ENCODE data around the gene AMBRA1.

Gene AMBRA1

DNA sequence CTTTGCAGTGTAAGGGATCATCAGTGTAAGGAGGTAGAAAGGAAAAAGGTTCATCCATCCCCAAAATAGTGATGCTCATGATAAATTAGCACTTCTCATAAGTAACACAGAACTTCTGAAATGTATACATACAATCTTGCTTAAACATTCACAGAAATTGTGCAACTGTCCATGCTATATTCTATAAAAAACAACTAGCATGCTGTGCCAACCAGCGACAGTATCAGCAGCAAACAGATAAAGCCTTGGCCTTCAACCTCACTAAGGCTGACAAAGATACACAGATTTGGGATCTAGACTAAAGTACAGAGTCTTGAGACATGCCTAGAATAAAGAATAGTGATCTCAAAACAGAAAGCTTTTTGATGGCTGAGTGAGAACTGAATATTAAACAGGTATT, 128.1 kb downstream of the AMBRA1 start:
- Histone ChIP-seq H3K27me3 (ENCODE audit: control insufficient read depth, insufficient read depth, low read length) (no peaks in the 10 kb centered on the region), H3K4me3 (ENCODE audit: low read length) (no peak overlapping the region), H3K36me3 (ENCODE audit: control insufficient read depth, insufficient read depth, low read length) (no peaks in the 10 kb centered on the region), H3K4me1 (ENCODE audit: control insufficient read depth, insufficient read depth, low read length) (peaks cover 12% of the 10 kb centered on the region), H3K9me3 (ENCODE audit: control insufficient read depth, low read length) (no peaks in the 10 kb centered on the region), H3K9ac (ENCODE audit: low read length) (no peak overlapping the region)

- Histone ChIP-seq H3K27me3 (ENCODE audit: control insufficient read depth, insufficient read depth, low read length) (no peaks in the 10 kb centered on the region), H3K4me1 (ENCODE audit: control insufficient read depth, insufficient read depth, low read length) (peaks cover 12% of the 10 kb centered on the region), H3K9me3 (ENCODE audit: control insufficient read depth, low read length) (no peaks in the 10 kb centered on the region), H3K4me3 (ENCODE audit: low read length) (no peak overlapping the region), H3K36me3 (ENCODE audit: control insufficient read depth, insufficient read depth, low read length) (no peaks in the 10 kb centered on the region), H3K9ac (ENCODE audit: low read length) (no peak overlapping the region)
These were observed 130.0 kb downstream of the AMBRA1 start for GRCh38 chr11:46463701-46464421.

DNA sequence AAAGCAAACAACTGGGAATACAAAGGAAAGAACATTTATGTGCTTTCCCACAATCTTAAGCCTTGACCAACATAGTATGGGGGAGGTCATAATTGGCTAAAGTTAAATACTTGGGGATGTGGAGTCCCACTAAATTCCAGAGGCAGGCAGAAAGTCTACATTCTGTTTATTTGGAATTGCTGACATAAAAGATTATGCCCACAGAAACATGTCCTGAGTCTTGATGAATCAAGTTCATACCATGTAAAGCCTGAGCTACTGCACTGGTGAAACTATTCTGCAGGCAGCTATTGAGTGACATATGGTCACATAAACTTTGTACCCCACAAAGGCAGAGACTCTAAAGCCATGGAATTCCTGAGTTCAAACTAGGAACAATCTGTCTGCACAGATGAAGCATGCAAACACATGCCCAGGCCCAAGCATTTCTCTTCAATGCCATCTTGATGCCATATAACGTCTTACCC, 132.3 kb downstream of the AMBRA1 start:
- no peak overlapping the region for H3K4me3 ChIP-seq (ENCODE audit: low read length)

GRCh38 chr11:46458491-46458890, 135.3 kb downstream of the AMBRA1 start:
- H3K4me3 ChIP-seq (ENCODE audit: low read length), result no peak overlapping the region
- no peaks in the 10 kb centered on the region for H3K9me3 ChIP-seq (ENCODE audit: control insufficient read depth, low read length)
- H3K9ac ChIP-seq (ENCODE audit: low read length), result no peak overlapping the region
- H3K27me3 ChIP-seq (ENCODE audit: control insufficient read depth, insufficient read depth, low read length), result no peaks in the 10 kb centered on the region
- peaks cover 4% of the 10 kb centered on the region for H3K4me1 ChIP-seq (ENCODE audit: control insufficient read depth, insufficient read depth, low read length)
- H3K36me3 ChIP-seq (ENCODE audit: control insufficient read depth, insufficient read depth, low read length), result no peaks in the 10 kb centered on the region

More for the DNA sequence above, 132.3 kb downstream of the AMBRA1 start:
- H3K27me3 ChIP-seq (ENCODE audit: control insufficient read depth, insufficient read depth, low read length), result no peaks in the 10 kb centered on the region
- no peaks in the 10 kb centered on the region for H3K36me3 ChIP-seq (ENCODE audit: control insufficient read depth, insufficient read depth, low read length)
- H3K4me1 ChIP-seq (ENCODE audit: control insufficient read depth, insufficient read depth, low read length), result peaks cover 12% of the 10 kb centered on the region
- no peaks in the 10 kb centered on the region for H3K9me3 ChIP-seq (ENCODE audit: control insufficient read depth, low read length)
- H3K9ac ChIP-seq (ENCODE audit: low read length), result no peak overlapping the region

DNA sequence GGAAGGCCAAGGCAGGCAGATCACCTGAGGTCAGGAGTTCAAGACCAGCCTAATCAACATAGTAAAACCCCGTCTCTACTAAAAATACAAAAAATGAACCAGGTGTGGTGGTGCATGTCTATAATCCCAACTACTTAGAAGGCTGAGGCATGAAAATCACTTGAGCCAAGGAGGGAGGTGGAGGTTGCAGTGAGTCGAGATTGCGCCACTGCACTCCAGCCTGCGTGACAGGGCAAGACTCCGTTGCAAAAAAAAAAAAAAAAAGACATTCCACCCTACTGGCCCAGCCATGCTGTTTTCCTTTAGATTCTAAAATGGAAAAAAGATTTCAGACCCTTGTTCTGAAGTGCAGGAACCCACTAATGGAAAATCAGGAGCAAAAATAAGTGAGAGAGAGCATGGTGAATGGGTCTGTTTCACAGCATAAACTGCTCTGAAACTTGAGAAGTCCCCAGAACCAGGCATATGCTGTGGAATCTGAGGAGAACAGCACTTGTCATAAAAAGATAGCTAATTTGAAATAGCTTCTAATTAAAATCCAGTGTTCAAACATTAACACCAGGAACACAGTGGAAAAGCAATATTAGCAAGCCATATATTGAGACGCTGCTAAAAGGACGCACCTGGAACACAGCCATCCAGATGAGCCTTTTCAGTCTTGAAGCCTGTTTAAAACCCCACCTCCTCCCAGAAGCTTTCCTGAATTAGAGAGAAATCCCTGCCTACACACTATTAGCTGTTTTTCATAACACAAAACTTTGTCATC, 136.0 kb downstream of the AMBRA1 start:
- no peaks in the 10 kb centered on the region for H3K27me3 ChIP-seq (ENCODE audit: control insufficient read depth, insufficient read depth, low read length)
- H3K4me3 ChIP-seq (ENCODE audit: low read length), result no peak overlapping the region
- H3K4me1 ChIP-seq (ENCODE audit: control insufficient read depth, insufficient read depth, low read length), result peaks cover 6% of the 10 kb centered on the region
- H3K9ac ChIP-seq (ENCODE audit: low read length), result no peak overlapping the region
- no peaks in the 10 kb centered on the region for H3K9me3 ChIP-seq (ENCODE audit: control insufficient read depth, low read length)
- H3K36me3 ChIP-seq (ENCODE audit: control insufficient read depth, insufficient read depth, low read length), result no peaks in the 10 kb centered on the region

DNA sequence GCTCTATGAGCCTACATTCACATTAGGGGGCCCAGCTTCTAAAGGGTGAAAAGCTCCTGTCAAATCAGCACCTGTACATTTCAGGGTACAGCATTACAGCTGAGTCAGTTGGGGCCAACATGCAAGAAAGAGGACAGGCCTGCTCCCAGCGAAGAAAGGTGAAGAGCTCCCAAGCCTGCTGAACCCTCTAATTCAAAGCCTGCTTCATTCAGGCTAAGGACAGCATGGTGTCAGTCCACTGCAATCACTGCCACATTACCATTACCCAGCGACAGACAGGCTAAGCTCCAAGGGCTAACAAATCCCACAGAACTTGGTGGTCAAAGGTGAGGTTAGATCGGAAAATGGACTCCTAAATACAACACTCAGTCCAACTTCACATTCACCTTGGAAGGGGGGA, 136.8 kb downstream of the AMBRA1 start:
- no peaks in the 10 kb centered on the region for H3K9me3 ChIP-seq (ENCODE audit: control insufficient read depth, low read length)

GRCh38 chr11:46456269-46457001, 137.4 kb downstream of the AMBRA1 start:
- Histone ChIP-seq H3K9me3 (ENCODE audit: control insufficient read depth, low read length) (no peaks in the 10 kb centered on the region), H3K27me3 (ENCODE audit: control insufficient read depth, insufficient read depth, low read length) (no peaks in the 10 kb centered on the region), H3K4me1 (ENCODE audit: control insufficient read depth, insufficient read depth, low read length) (peaks cover 6% of the 10 kb centered on the region), H3K4me3 (ENCODE audit: low read length) (no peak overlapping the region), H3K9ac (ENCODE audit: low read length) (no peak overlapping the region), H3K36me3 (ENCODE audit: control insufficient read depth, insufficient read depth, low read length) (no peaks in the 10 kb centered on the region)

More for the DNA sequence above, 136.8 kb downstream of the AMBRA1 start:
- Histone ChIP-seq H3K27me3 (ENCODE audit: control insufficient read depth, insufficient read depth, low read length) (no peaks in the 10 kb centered on the region), H3K4me1 (ENCODE audit: control insufficient read depth, insufficient read depth, low read length) (peaks cover 6% of the 10 kb centered on the region), H3K36me3 (ENCODE audit: control insufficient read depth, insufficient read depth, low read length) (no peaks in the 10 kb centered on the region), H3K4me3 (ENCODE audit: low read length) (no peak overlapping the region), H3K9ac (ENCODE audit: low read length) (no peak overlapping the region)

DNA sequence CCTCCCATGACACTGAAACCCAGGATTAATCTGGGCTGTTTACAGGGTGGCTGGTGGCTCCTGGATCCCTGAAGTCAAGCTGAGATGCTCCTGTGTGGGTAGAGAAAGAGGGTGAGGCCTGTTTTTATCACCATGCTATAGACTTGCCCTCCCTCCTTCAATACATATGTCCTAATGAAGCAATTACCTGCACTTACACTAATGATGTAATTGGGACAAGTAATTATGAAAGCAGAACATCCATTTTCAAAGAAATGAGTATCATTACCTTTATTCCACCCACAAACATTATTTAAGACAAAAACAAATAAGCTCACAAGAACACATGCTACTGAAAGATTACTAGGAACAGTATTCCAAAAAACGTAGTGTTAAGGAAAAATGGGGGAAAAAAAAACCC, 138.0 kb downstream of the AMBRA1 start:
- Histone ChIP-seq H3K9ac (ENCODE audit: low read length) (no peak overlapping the region), H3K4me1 (ENCODE audit: control insufficient read depth, insufficient read depth, low read length) (peaks cover 6% of the 10 kb centered on the region), H3K27me3 (ENCODE audit: control insufficient read depth, insufficient read depth, low read length) (no peaks in the 10 kb centered on the region), H3K36me3 (ENCODE audit: control insufficient read depth, insufficient read depth, low read length) (no peaks in the 10 kb centered on the region), H3K9me3 (ENCODE audit: control insufficient read depth, low read length) (no peaks in the 10 kb centered on the region), H3K4me3 (ENCODE audit: low read length) (no peak overlapping the region)

GRCh38 chr11:46452918-46453517, 140.8 kb downstream of the AMBRA1 start:
- H3K4me3 ChIP-seq (ENCODE audit: low read length), result no peak overlapping the region
- peaks cover 6% of the 10 kb centered on the region for H3K4me1 ChIP-seq (ENCODE audit: control insufficient read depth, insufficient read depth, low read length)
- H3K36me3 ChIP-seq (ENCODE audit: control insufficient read depth, insufficient read depth, low read length), result no peaks in the 10 kb centered on the region
- no peak overlapping the region for H3K9ac ChIP-seq (ENCODE audit: low read length)
- no peaks in the 10 kb centered on the region for H3K27me3 ChIP-seq (ENCODE audit: control insufficient read depth, insufficient read depth, low read length)
- H3K9me3 ChIP-seq (ENCODE audit: control insufficient read depth, low read length), result no peaks in the 10 kb centered on the region

DNA sequence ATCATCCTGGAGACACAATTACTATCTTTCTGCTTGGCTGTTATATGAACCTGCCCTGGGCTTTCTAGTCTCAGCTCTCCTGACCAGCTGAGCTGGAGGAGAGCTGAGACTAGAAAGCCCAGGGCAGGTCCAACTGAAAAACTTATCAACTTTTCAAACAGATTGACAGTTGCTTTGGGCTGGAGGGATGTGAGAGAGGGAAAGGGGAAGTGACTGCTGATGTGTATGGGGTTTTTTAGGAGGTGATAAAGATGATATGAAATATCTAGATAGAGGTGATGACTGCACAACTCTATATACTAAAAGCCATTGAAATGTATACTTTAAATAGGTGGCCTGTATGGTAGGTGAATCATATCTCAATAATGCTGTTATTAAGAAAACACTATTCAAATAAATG, 142.1 kb downstream of the AMBRA1 start:
- no peaks in the 10 kb centered on the region for H3K27me3 ChIP-seq (ENCODE audit: control insufficient read depth, insufficient read depth, low read length)
- peaks cover 6% of the 10 kb centered on the region for H3K4me1 ChIP-seq (ENCODE audit: control insufficient read depth, insufficient read depth, low read length)
- H3K9me3 ChIP-seq (ENCODE audit: control insufficient read depth, low read length), result no peaks in the 10 kb centered on the region
- no peak overlapping the region for H3K4me3 ChIP-seq (ENCODE audit: low read length)
- H3K9ac ChIP-seq (ENCODE audit: low read length), result no peak overlapping the region
- no peaks in the 10 kb centered on the region for H3K36me3 ChIP-seq (ENCODE audit: control insufficient read depth, insufficient read depth, low read length)

DNA sequence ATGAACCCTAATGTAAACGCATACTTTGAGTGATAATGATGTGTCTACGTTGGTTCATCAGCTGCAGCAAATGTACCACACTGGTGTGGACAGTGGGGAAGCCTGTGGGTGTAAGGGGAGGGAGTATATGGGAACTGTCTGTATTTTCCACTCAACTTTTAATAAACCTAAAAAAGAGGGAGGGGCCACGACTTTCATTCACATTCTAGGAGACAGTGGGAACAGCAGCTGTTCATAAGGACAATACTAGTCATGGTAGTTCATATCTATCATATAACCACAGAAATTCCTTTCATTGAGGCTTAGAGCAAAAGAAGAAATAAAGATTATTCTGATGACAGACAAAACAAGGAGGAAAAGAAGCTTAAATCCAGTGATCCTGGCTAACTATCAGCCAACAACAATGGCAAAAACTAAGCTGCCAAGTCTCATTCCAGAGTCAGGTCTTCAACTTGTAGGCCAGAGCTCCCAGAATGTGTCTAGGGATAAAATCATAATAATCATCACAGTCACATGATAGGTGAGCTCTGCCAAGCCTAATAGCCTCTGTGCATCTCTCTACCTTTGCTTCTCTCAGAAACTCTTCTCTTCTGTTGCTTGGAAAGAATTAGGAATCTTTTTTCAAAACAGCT, 142.9 kb downstream of the AMBRA1 start:
- H3K4me1 ChIP-seq (ENCODE audit: control insufficient read depth, insufficient read depth, low read length), result peaks cover 8% of the 10 kb centered on the region
- no peaks in the 10 kb centered on the region for H3K36me3 ChIP-seq (ENCODE audit: control insufficient read depth, insufficient read depth, low read length)
- H3K9me3 ChIP-seq (ENCODE audit: control insufficient read depth, low read length), result no peaks in the 10 kb centered on the region
- H3K27me3 ChIP-seq (ENCODE audit: control insufficient read depth, insufficient read depth, low read length), result no peaks in the 10 kb centered on the region
- H3K9ac ChIP-seq (ENCODE audit: low read length), result no peak overlapping the region
- no peak overlapping the region for H3K4me3 ChIP-seq (ENCODE audit: low read length)

Data from mucosa of stomach (tissue), 1 donor.